Activated naive CD8-positive, alpha-beta T cell treated with anti-CD3 and anti-CD28 coated beads, Interleukin-2, amount 10 ng/mL, durations not matched to agents 7 days and 5 days (primary cell): ENCODE measurements around the gene SPPL3. TPM values are rescaled to one million over a fixed set of nuclear protein-coding genes. Genes with fewer than 3 reads are reported as not detected.

Experiments used
- ATAC-seq: fragments of 150-1000 bp; cut with Tn5 transposase; one replicate; pipeline ENCODE4 v1.10.0; 2021; ENCODE audit warnings: low read depth, moderate library complexity
- POLR2A ChIA-PET: fragments of 350-600 bp; sonication (Branson Sonifier 250); formaldehyde crosslinking; loops from one replicate; lab custom pipeline; 2021; ENCODE audit warnings: antibody characterized with exemption; lab: Charles Lee
- DNase-seq: peaks from one replicate; pipeline ENCODE4 v3.0.0; 2021
- H3K27ac Mint-ChIP-seq: one replicate; pipeline ENCODE4 v1.8.0; 2022; ENCODE audit warnings: mild to moderate bottlenecking, mixed read lengths
- H3K27me3 Mint-ChIP-seq: one replicate; pipeline ENCODE4 v1.8.0; 2022; ENCODE audit warnings: mild to moderate bottlenecking, moderate library complexity, mixed read lengths
- H3K36me3 Mint-ChIP-seq: one replicate; pipeline ENCODE4 v1.8.0; 2021; ENCODE audit warnings: mild to moderate bottlenecking, mixed read lengths
- H3K4me1 Mint-ChIP-seq: one replicate; pipeline ENCODE4 v1.8.0; 2021; ENCODE audit warnings: mixed read lengths
- H3K4me3 Mint-ChIP-seq: one replicate; pipeline ENCODE4 v1.8.0; 2022; ENCODE audit warnings: mild to moderate bottlenecking, moderate library complexity, mixed read lengths
- H3K9me3 Mint-ChIP-seq: one replicate; pipeline ENCODE4 v1.8.0; 2021; ENCODE audit warnings: mixed read lengths
- total RNA-seq, 2 experiments: library from RNA; stranded (reverse); gene quantifications; one replicate each; pipeline ENCODE4 v1.2.3, GENCODE V29; 2021

SPPL3 gene
- total RNA-seq, 2 experiments from 2014 or later, result 28.0 to 31.1 TPM

DNA sequence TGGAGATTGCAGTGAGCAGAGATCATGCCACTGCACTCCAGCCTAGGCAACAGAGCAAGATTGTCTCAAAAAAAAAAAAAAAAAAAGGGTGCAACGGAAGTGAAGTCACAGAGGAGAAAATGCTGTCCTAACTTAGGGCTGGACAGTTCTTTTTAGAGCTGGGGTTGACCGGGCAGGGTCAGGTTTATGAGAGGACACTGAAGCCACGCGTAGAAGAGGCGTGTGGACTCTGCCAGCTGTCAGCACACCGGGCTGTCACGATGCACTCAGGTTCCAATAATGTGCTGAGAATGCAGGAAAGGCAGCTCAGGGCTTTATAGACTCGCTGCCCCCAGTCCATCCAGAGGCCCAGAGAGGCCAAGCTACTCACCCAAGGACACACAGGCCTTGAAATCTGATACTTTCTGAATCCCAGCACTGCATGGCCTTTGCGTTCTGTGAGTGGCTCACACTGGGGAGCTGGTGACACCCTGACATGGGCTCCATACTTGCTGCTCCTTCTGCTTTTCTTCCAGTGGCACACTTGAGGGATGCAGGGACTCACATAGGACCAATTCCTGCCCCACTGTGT is 28.9 kb upstream of the SPPL3 start:
- POLR2A ChIA-PET, result interaction anchor here (0.7 kb wide), 2 partner anchors 88 to 136 kb away, joined by 3 to 4 read pairs; no protein-coding TSS in a partner anchor
- Mint-ChIP-seq H3K4me1 (peaks cover 2% of the 10 kb centered on the region), H3K36me3 (no peaks in the 10 kb centered on the region), H3K4me3 (no peak overlapping the region), H3K27ac (no peak overlapping the region), H3K9me3 (no peaks in the 10 kb centered on the region), H3K27me3 (peaks cover 7% of the 10 kb centered on the region)
- DNase-seq (no peak), ATAC-seq (no peak)

DNA sequence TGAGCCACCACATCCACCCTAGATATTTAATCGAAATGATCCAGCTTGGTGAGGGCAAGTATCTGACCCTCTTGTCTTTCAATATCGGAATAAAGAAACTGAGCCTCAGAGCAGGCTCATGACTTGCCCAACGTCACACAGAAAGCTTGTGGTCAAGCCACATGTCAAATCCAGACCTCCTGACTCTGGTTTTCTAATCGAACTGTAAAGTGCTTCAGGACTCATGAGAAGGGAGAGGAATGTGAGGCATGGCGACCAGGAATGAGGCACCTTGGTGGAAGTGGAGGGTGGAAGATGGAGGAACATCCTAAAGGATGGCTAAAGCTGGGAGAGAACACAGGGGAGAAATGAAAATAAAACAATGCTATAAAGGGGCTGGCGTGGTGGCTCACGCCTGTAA is 27.9 kb upstream of the SPPL3 start:
- peaks cover 7% of the 10 kb centered on the region for H3K27me3 Mint-ChIP-seq
- H3K27ac Mint-ChIP-seq, result no peak overlapping the region
- no peaks in the 10 kb centered on the region for H3K36me3 Mint-ChIP-seq
- no peaks in the 10 kb centered on the region for H3K9me3 Mint-ChIP-seq
- DNase-seq (no peak), ATAC-seq (no peak)
- peaks cover 2% of the 10 kb centered on the region for H3K4me1 Mint-ChIP-seq
- no peak overlapping the region for H3K4me3 Mint-ChIP-seq
- POLR2A ChIA-PET, result interaction anchor here (0.7 to 1.2 kb wide), 3 partner anchors 8 to 135 kb away, joined by 3 to 4 read pairs (median 3); no protein-coding TSS in a partner anchor

DNA sequence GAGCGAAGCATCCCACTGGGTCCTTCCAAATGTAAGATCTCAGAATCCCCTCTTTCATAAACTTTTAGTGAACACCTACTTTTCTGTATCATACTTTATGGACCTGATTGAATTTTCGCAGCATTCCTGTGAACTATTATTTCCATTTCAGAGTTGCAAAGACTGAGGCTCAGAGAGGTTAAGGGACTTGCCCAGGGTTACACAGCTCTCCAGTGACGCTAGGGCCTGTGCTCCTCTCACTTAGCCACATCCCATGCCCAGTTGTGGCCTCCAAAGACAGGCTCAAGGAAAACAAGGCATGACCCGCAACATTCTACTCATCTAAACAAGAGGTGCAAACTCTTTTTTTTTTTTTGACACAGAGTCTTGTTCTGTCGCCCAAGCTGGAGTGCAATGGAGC is 25.9 kb upstream of the SPPL3 start:
- H3K27ac Mint-ChIP-seq, result no peak overlapping the region
- H3K9me3 Mint-ChIP-seq, result no peaks in the 10 kb centered on the region
- peaks cover 2% of the 10 kb centered on the region for H3K27me3 Mint-ChIP-seq
- H3K4me3 Mint-ChIP-seq, result no peak overlapping the region
- H3K4me1 Mint-ChIP-seq, result peaks cover 2% of the 10 kb centered on the region
- no peak for DNase-seq
- ATAC-seq, result no peak
- H3K36me3 Mint-ChIP-seq, result no peaks in the 10 kb centered on the region
- POLR2A ChIA-PET, result no interaction called here

DNA sequence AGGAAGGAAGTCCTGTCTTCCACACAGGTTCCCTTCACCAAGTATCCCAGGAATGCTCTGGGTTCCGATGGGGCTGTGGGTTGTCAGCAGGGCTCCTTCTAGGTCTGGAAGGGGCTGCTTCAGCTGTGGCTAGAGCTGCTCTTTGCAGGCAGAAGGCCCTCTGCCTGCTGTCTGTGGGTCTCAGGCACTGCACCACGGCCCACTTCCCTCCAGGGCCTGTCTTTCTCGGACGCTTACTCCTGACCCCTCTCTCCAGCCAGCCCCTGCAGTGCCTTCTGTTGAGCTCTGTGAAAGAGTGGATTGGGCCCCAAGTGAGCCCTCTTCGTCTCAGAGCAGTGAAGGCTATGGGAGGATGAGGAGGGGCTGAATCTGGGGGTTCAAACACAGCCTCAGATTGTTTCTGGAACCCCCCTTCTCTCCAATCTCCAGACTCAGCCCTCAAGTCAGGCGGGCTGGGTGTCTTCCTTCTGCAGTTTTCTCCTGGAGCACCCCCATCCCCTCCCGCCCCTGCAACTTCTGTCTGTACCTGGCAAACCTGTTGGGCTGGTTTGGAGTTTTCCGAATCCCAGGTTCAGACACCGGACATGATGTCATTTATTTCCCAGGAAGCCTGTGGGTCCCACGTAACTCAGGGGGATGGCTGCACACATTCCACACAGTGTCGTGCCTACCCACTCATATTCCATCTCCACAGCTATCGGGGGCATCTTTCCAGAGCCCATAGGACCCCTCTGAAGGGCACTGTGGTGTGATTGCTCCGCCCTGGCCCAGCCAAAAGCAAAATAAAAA is 24.9 kb upstream of the SPPL3 start:
- H3K27me3 Mint-ChIP-seq, result peaks cover under 1% of the 10 kb centered on the region
- H3K4me1 Mint-ChIP-seq, result peaks cover 2% of the 10 kb centered on the region
- DNase-seq (no peak), ATAC-seq (peak; percentile 45)
- H3K4me3 Mint-ChIP-seq, result no peak overlapping the region
- POLR2A ChIA-PET, result no interaction called here
- H3K36me3 Mint-ChIP-seq, result no peaks in the 10 kb centered on the region
- H3K9me3 Mint-ChIP-seq, result no peaks in the 10 kb centered on the region
- no peak overlapping the region for H3K27ac Mint-ChIP-seq

DNA sequence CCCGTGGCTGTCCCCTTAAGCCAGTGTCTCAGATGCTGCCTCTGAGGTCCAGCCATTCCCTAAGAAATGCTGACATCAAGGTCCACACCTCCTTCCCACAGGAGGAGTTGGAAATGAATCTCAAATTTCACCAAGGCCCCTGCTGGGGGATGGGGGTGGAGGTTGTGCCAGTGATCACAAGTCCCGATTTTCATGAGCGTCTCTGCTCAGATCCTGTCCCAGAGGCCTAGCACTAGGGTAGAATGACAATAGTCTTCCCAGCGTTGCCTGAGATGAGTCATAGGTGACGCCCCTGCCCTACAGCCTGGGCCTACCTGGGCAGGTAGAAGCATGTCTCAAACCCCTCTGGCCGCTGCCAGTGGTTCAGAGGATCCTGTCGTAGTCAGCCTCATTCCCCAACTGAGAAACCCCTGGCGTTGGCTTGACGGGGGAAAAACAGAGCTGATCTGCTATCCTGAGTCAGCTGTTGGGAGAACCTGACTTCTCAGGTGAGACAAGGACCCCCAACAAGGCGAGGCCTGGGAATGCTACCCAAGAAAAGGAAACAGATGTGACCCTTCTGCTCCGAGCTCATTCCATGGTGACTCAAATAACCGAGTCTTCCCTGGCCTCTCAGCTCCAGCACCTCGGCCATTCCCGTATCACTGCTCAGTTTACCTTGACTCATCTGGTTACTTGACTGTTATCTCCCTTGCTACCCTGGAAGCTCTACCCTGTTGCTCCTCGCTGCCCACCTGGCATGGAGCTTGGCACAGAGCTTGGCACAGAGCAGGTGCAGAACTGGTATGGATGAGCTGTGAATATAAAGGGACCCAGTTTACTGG is 21.8 kb upstream of the SPPL3 start:
- H3K4me3 Mint-ChIP-seq, result no peak overlapping the region
- H3K9me3 Mint-ChIP-seq, result no peaks in the 10 kb centered on the region
- H3K4me1 Mint-ChIP-seq, result no peaks in the 10 kb centered on the region
- no peak overlapping the region for H3K27ac Mint-ChIP-seq
- POLR2A ChIA-PET, result no interaction called here
- H3K36me3 Mint-ChIP-seq, result no peaks in the 10 kb centered on the region
- H3K27me3 Mint-ChIP-seq, result no peaks in the 10 kb centered on the region
- DNase-seq (no peak), ATAC-seq (no peak)

DNA sequence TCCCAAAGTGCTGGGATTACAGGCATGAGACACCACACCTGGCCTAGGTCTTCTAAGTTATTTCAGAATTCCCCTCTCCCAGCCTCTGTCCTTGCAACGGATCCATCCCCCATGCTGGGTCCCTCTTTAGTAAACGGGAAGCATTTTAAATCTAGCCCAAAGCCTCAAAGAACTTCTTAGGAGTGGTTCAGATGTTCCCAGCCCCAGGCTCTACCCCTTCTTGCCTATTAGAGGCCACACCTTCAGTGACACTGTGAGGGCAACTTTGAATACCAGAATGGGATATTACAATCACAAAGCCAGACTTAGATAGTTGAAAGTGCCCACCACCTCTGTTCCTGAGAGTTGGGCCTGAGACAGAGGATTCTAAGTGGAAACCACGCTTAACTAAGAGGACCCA is 18.1 kb upstream of the SPPL3 start:
- no peaks in the 10 kb centered on the region for H3K4me1 Mint-ChIP-seq
- peaks cover 7% of the 10 kb centered on the region for H3K27me3 Mint-ChIP-seq

DNA sequence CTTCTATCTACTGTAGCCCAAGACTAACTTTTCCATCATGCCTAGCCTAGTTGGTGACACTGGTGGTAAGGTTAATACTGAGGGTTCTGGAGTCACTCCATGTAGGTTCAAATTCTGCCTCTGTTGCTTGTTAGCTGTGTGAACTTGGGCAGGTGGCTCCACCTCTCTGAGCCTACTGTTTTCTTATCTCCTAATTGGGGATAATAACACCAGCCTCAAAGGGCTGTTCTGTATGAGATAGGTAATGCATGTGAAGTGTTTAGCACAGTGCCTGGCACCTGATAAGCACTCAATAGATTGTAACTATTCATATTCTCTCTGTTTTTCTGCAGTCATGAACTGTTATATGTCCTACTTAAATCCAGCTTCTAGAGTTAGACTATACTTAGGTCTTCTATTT is 17.5 kb upstream of the SPPL3 start:
- POLR2A ChIA-PET, result no interaction called here
- H3K4me3 Mint-ChIP-seq, result no peak overlapping the region
- no peak for ATAC-seq
- H3K9me3 Mint-ChIP-seq, result peaks cover 9% of the 10 kb centered on the region
- H3K27ac Mint-ChIP-seq, result no peak overlapping the region
- no peak for DNase-seq
- H3K36me3 Mint-ChIP-seq, result peaks cover 2% of the 10 kb centered on the region
- H3K27me3 Mint-ChIP-seq, result peaks cover 7% of the 10 kb centered on the region
- no peaks in the 10 kb centered on the region for H3K4me1 Mint-ChIP-seq

More for the DNA sequence above, 18.1 kb upstream of the SPPL3 start:
- peaks cover 2% of the 10 kb centered on the region for H3K36me3 Mint-ChIP-seq
- POLR2A ChIA-PET, result no interaction called here
- H3K4me3 Mint-ChIP-seq, result no peak overlapping the region
- H3K27ac Mint-ChIP-seq, result no peak overlapping the region
- DNase-seq, result no peak
- H3K9me3 Mint-ChIP-seq, result peaks cover 6% of the 10 kb centered on the region
- ATAC-seq, result no peak

DNA sequence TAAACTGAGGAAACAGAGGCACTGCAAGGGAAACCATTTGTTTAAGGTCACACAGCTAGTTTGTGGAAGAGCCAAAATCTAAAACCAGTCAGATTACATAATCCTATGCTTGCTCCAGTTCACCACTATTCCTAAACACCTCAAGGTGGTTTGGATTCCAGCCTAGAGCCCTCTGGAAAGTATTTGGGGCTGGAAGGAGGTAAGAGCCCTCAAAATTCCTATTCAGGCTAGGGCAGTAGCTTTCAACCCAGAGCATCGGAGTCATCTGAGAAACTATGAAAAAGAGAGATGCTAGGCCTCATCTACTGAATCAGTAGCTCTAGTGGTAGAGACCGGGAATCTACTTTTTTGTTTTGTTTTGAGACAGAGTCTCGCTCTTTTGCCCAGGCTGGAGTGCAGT is 16.0 kb upstream of the SPPL3 start:
- H3K27ac Mint-ChIP-seq, result no peak overlapping the region
- peaks cover 2% of the 10 kb centered on the region for H3K36me3 Mint-ChIP-seq
- ATAC-seq, result no peak
- H3K4me1 Mint-ChIP-seq, result no peaks in the 10 kb centered on the region
- no peak overlapping the region for H3K4me3 Mint-ChIP-seq
- DNase-seq, result no peak
- peaks cover 10% of the 10 kb centered on the region for H3K9me3 Mint-ChIP-seq
- POLR2A ChIA-PET, result no interaction called here
- H3K27me3 Mint-ChIP-seq, result peaks cover 7% of the 10 kb centered on the region

DNA sequence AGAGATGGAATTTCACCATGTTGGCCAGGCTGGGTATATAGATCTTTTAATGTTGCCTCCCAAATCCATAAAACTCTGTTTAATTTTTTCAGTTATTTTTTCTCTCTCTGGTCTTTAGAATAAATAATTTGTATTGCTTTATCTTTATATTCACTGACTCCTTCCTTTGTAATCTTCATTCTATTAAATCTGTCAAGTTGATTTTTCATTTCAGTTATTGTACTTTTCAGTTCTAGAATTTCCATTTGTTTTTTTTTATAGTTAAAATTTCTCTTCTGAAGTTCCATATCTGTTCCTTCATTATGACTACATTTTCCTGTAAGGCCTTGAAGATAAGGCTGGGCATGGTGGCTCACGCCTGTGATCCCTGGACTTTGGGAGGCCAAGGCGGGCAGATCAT is 13.6 kb upstream of the SPPL3 start:
- no peak overlapping the region for H3K4me3 Mint-ChIP-seq
- H3K27ac Mint-ChIP-seq, result no peak overlapping the region
- DNase-seq (no peak), ATAC-seq (no peak)
- no peaks in the 10 kb centered on the region for H3K4me1 Mint-ChIP-seq
- H3K9me3 Mint-ChIP-seq, result peaks cover 10% of the 10 kb centered on the region
- POLR2A ChIA-PET, result no interaction called here
- H3K36me3 Mint-ChIP-seq, result peaks cover 2% of the 10 kb centered on the region
- peaks cover 7% of the 10 kb centered on the region for H3K27me3 Mint-ChIP-seq

DNA sequence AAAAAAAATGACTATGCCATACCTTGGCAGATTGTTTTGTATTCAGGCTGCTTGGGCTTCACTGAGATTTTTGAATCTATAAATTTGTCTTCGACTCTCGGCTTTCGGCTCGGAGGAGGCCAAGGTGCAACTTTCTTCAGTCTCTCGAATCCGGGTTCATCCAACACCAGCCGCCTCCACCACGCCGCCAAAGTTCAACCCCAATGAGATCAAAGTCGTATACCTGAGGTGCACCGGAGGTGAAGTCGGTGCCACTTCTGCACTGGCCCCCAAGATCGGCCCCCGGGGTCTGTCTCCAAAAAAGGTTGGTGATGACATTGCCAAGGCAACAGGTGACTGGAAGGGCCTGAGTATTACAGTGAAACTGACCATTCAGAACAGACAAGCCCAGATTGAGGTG is 12.4 kb upstream of the SPPL3 start:
- Mint-ChIP-seq H3K27ac (no peak overlapping the region), H3K4me1 (no peaks in the 10 kb centered on the region), H3K4me3 (no peak overlapping the region), H3K27me3 (peaks cover 7% of the 10 kb centered on the region), H3K36me3 (peaks cover 2% of the 10 kb centered on the region), H3K9me3 (peaks cover 10% of the 10 kb centered on the region)
- POLR2A ChIA-PET, result no interaction called here
- ATAC-seq, result no peak
- no peak for DNase-seq

DNA sequence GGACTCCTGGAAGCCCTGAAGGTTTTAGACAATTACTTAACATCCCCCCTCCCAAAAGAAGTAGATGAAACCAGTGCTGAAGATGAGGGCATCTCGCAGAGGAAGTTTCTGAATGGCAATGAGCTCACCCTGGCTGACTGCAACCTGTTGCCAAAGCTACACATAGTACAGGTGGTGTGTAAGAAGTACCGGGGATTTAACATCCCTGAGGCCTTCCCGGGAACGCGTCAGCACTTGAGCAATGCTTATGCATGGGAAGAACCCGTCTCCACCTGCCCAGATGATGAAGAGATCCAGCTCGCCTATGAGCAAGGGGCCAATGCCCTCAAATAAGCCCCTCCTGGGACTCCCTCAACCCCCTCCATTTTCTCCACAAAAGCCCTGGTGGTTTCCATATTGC is 10.6 kb upstream of the SPPL3 start:
- peaks cover 2% of the 10 kb centered on the region for H3K36me3 Mint-ChIP-seq
- DNase-seq, result no peak
- peaks cover 10% of the 10 kb centered on the region for H3K9me3 Mint-ChIP-seq
- POLR2A ChIA-PET, result no interaction called here
- no peak overlapping the region for H3K27ac Mint-ChIP-seq
- H3K4me1 Mint-ChIP-seq, result no peaks in the 10 kb centered on the region
- no peak overlapping the region for H3K4me3 Mint-ChIP-seq
- ATAC-seq, result no peak
- H3K27me3 Mint-ChIP-seq, result peaks cover 7% of the 10 kb centered on the region

DNA sequence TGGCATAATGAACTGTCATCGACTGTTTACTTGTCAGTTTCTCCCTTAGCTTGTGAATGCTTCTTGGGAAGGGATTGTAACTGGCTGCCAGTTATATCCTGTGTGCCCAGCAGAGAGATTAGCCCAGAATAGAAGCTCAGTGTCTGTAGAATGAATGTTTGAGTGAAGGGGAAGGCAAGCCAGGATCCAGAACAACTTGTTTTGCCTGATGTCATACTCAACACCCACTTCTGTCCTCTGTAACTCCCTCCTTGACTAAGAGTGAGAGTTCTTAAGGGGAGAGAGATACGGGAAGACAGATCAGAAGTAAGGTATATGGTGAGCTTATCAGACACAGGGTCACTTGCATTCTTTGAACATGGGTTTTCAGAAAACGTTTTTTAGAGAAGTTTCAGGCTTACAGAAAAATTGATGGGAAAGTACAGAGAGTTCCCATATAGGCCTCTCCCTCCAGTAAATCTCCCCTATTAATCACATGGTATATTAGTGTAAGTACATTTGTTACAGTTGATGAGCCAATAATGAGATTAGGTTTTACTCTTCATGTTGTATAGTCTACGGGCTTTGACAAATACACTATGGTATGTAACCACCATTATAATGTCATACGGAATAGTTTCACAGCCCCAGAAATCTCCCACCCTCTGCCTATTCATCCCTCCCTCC is 5.6 kb upstream of the SPPL3 start:
- POLR2A ChIA-PET, result interaction anchor here (0.5 to 0.6 kb wide), 2 partner anchors 56 to 471 kb away, joined by 4 to 5 read pairs; no protein-coding TSS in a partner anchor
- no peak overlapping the region for H3K4me3 Mint-ChIP-seq
- H3K27me3 Mint-ChIP-seq, result peaks cover 4% of the 10 kb centered on the region
- no peaks in the 10 kb centered on the region for H3K9me3 Mint-ChIP-seq
- H3K27ac Mint-ChIP-seq, result no peak overlapping the region
- peaks cover under 1% of the 10 kb centered on the region for H3K4me1 Mint-ChIP-seq
- H3K36me3 Mint-ChIP-seq, result no peaks in the 10 kb centered on the region
- no peak for ATAC-seq
- no peak for DNase-seq

DNA sequence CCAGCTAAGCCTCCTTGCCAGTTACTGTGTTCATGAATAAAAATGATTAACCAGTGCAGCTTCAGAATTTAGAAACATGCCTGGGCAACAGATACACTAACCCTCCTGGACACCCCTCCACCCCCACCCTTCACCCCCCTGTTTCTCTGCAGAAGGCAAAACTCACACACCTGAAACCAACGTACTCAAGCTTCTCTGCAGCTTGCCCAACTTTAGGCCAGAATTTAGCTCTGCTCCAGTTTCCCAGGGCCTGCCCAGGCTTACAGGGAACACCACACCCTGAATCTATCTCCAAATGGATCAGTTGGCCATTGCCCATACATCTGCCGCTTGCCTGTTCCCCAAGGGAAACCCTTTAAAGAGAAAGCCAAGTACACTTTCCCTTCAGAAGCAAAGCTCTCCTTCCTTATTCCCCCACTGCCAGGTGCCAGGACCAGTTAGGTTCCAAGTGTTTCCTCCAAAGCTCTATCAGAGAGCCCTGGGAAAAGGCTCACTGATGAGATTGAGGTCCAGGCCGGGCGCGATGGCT is 1.8 kb upstream of the SPPL3 start:
- H3K36me3 Mint-ChIP-seq, result peaks cover 4% of the 10 kb centered on the region

More for the DNA sequence above, 1.8 kb upstream of the SPPL3 start:
- Mint-ChIP-seq H3K4me3 (peak overlapping the region; percentile 29), H3K4me1 (peaks cover 22% of the 10 kb centered on the region), H3K27me3 (peaks cover 4% of the 10 kb centered on the region), H3K27ac (peak overlapping the region; percentile 19), H3K9me3 (no peaks in the 10 kb centered on the region)
- POLR2A ChIA-PET, result interaction anchor here (0.7 kb wide), 2 partner anchors 110 to 195 kb away, joined by 4 read pairs; no protein-coding TSS in a partner anchor
- DNase-seq, result no peak
- ATAC-seq, result no peak
